H54 (cell line): Measurements from ENCODE around the gene OR6Y1.
A peak's percentile ranks its signal among the peaks of the same experiment; 100 is the strongest.

ENCODE experiments used
- DNase-seq: peaks from one replicate; pipeline ENCODE4 v3.0.0; 2011; ENCODE audit warnings: low spot score, mixed read lengths; ENCODE audit not compliant: insufficient read length
- FAIRE-seq: peaks from 3 replicates; lab custom pipeline; 2011; peaks lifted over from hg19 to GRCh38; lab: Jason Lieb, UNC
- POLR2A ChIP-seq: IDR thresholded peaks from 2 replicates; pipeline ENCODE4 v1.6.1; 2011; ENCODE audit warnings: low read depth, mild to moderate bottlenecking, low read length

OR6Y1 gene

DNA sequence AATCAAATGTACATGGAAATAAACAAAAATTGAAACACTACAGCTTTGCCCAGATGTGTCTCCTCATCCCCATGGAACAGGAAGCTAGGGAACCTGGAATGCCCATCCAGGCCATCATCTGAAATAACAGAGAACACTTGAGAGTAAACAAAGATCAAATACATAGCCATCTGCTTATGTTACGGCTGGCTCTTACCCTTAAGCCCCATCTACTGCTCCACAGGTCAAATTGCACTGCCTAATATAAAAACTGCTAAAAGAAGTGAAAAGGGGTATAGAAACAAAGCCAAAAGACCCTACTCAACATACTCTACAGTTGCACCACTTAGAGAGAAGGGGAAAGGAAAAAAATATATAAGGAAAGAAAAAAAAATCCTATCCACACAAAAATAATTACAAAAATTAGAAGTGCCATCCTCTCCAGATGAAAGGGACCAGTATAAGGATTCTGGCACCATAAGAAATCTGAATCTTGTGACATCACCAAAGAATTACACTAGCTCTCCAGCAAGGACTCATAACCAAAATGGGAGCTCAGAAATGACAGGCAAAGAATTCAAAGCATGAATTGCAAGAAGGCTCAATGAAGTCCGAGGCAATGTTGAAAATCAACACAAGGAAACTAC, 26.9 kb downstream of the OR6Y1 start:
- TF ChIP-seq POLR2A: no peak
- peak; percentile 52 for FAIRE-seq
- no peak for DNase-seq

DNA sequence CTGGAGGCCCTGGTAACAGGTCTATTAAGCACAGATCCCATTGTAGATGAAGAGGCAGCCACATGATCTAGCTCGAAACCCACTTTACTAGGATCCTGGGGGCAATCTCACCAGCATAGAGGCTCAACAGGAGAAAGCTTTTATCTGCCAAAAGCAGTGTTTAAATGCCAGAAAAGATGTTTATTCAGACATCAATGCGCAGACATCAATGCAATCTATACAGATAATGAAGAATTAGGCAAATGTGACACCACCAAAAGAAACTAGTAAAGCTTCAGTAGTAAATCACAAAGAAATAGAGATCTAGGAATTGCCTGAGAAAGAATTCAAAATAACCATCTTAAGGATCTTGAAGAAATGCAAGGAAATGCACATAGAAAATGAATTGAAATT, 32.5 kb downstream of the OR6Y1 start:
- FAIRE-seq (no peak), DNase-seq (no peak)
- no peak for TF ChIP-seq POLR2A

DNA sequence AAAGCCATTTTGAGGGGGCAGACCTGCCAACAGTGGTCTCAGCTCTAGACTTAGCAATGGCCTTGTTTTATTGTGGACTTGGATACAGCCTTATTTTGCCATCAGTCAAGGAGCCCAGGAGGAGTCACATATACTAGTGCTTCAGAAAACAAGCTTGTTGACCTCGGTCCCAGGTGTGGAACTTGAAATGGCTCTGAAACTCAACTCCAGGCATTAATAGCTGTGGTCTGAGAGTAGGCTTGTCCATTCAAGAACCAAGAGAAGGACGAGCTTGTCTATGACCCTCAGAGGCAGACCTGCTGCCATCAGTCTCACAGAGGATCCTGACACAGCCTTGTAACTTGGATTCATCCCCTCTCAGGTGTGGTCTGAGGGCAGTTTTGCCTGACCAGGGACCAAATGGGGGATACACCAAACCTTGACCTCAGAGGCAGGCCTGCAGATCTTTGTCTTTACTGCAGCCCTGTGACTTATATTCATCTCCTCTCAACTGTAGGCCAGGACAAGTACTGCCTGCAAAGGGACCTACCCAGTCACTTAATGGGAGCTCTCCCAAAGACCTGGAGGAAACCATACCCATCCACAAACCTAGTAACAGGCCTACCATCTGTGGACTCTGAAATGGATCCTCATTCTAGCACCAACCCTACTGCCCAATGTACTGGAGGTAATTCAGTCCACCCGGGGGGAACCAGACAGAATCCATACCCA, 33.1 kb downstream of the OR6Y1 start:
- FAIRE-seq (no peak), DNase-seq (no peak)
- TF ChIP-seq POLR2A: no peak

GRCh38 chr1:158520021-158520420, 34.2 kb downstream of the OR6Y1 start:
- FAIRE-seq: no peak
- DNase-seq: no peak
- no peak for TF ChIP-seq POLR2A

DNA sequence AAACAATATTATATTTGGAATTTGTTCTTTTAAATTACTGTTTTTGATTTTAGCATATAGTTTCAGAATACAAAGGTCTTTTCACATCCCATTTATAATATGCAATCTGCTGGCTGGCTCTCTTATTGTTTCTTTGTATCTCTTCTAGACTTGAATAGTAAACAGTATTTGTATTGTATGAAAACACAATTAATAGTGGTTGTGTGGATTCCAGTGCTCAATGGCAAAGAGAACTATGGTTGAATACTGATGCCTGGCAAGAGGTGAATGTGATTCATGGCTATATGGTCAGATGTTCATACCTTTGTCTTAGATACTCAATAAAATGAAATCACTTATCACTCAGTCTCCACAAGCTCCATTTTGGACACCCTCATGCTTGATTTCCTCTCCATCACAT, 37.2 kb downstream of the OR6Y1 start:
- FAIRE-seq: no peak
- DNase-seq: no peak
- TF ChIP-seq POLR2A: no peak

GRCh38 chr1:158509471-158510156, 44.6 kb downstream of the OR6Y1 start:
- no peak for TF ChIP-seq POLR2A
- FAIRE-seq (no peak), DNase-seq (no peak)

- FAIRE-seq (no peak), DNase-seq (no peak)
- TF ChIP-seq POLR2A: no peak
Observed at GRCh38 chr1:158507511-158507910, 46.7 kb downstream of the OR6Y1 start.

DNA sequence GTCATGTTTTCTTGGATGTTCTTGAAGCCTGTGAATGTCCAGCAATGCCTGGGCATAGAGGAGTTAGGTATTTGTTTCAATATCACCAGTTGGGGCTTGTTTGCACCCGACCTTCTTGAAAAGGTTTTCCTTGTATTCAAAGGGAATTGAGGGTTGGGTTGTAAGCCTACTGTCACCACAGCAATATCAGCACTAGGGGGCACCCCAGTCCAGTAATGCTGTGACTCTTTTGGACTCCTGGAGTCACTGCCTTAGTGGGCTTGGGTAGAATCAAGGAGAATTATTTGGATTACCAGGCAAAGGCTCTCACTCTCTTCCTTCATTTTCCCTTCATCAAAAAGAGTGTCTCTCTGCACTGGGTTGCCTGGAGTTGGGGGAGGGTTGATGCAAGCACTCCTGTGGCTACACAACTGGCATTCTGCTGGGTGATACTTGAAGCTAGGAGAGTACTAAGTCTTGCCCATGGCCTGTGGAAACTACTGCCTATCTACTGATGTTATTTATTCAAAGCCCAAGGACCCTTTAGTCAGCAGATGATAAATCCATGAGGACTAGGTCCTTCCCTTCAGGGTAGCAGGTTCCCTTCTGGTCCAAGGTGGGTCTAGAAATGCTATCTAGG, 47.7 kb downstream of the OR6Y1 start:
- no peak for FAIRE-seq
- peak; percentile 2 for DNase-seq
- no peak for TF ChIP-seq POLR2A

- FAIRE-seq (no peak), DNase-seq (no peak)
Observed at GRCh38 chr1:158496374-158496773, 57.8 kb downstream of the OR6Y1 start.

GRCh38 chr1:158494796-158495195, 59.4 kb downstream of the OR6Y1 start:
- DNase-seq (no peak), FAIRE-seq (no peak)
- TF ChIP-seq POLR2A: no peak

More at GRCh38 chr1:158496374-158496773, 57.8 kb downstream of the OR6Y1 start:
- TF ChIP-seq POLR2A: no peak
